NT2/D1 (cell line): ENCODE data around the gene SOHLH2.

Experiments used
- SUZ12 ChIP-seq: IDR thresholded peaks from 2 replicates; pipeline ENCODE4 v1.6.1; 2011; ENCODE audit not compliant: insufficient read length, insufficient read depth; ENCODE audit errors: extremely low read depth
- YY1 ChIP-seq: IDR thresholded peaks from 2 replicates; pipeline ENCODE4 v1.6.1; 2011; ENCODE audit not compliant: insufficient read length, insufficient read depth
- ZNF274 ChIP-seq: IDR thresholded peaks from 2 replicates; pipeline ENCODE4 v1.6.1; 2011; ENCODE audit warnings: mild to moderate bottlenecking, low read depth, low read length

DNA sequence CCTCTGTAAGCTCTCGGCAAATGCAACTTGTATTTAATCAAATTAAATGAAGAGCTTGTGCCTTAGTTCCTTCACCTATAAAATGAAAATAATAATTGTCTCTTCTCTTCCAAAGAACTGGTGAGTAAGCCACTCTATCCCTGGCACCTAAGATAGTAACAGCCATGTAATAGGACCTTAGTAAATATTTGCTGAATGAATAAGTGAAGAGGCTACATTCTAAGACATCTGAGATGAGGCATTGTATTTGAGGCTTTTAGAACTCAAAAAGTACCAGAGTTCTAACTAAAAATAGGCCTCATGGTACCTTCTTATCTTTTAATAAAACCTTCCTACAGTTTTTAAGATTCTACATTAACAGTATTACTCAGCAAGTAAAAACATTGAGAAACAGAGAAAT, 65.9 kb downstream of the SOHLH2 start:
- TF ChIP-seq YY1 (no peak), ZNF274 (no peak), SUZ12 (no peak)
